ES-I3 (cell line): ENCODE measurements around the gene USB1.

Source experiments
- H3K36me3 ChIP-seq: 2 replicates; pipeline ENCODE4 v1.6.1; 2013; ENCODE audit warnings: mild to moderate bottlenecking, low read length, control low read depth, moderate library complexity; ENCODE audit not compliant: insufficient read depth
- H3K4me1 ChIP-seq: 2 replicates; pipeline ENCODE4 v1.6.1; 2013; ENCODE audit warnings: mild to moderate bottlenecking, control low read depth, low read length; ENCODE audit not compliant: insufficient read depth
- H3K9ac ChIP-seq: 2 replicates; pipeline ENCODE4 v1.6.1; 2013; ENCODE audit warnings: low read depth, mild to moderate bottlenecking, low read length, moderate library complexity
- H3K9me3 ChIP-seq: 2 replicates; pipeline ENCODE4 v1.6.1; 2013; ENCODE audit warnings: mild to moderate bottlenecking, low read length, moderate library complexity; ENCODE audit not compliant: control insufficient read depth, insufficient read depth

Gene USB1

GRCh38 chr16:58062821-58063220 is 61.6 kb downstream of the USB1 start:
- Histone ChIP-seq H3K9ac (no peak overlapping the region), H3K4me1 (peaks cover 15% of the 10 kb centered on the region; the same call in 1 of the 2 replicates), H3K36me3 (no peaks in the 10 kb centered on the region), H3K9me3 (no peaks in the 10 kb centered on the region)

- Histone ChIP-seq H3K36me3 (no peaks in the 10 kb centered on the region), H3K9ac (no peak overlapping the region), H3K9me3 (no peaks in the 10 kb centered on the region), H3K4me1 (peaks cover 15% of the 10 kb centered on the region; the same call in 1 of the 2 replicates)
Observed at GRCh38 chr16:58063377-58064076, 62.3 kb downstream of the USB1 start.

- no peak overlapping the region for H3K9ac ChIP-seq
- H3K9me3 ChIP-seq: no peaks in the 10 kb centered on the region
- no peaks in the 10 kb centered on the region for H3K36me3 ChIP-seq
- H3K4me1 ChIP-seq: no peaks in the 10 kb centered on the region
Observed at GRCh38 chr16:58070585-58070984, 69.4 kb downstream of the USB1 start.
